Measurements from ENCODE around the gene PRKN.

GRCh38 chr6:161489626-161490306 lies 1237.8 kb downstream of the PRKN start:
- TF ChIP-seq GATA2 (IDR thresholded peaks at IDR 0.05; ENCODE audit: low read depth, low read length) (no peak), GATA3 (IDR thresholded peaks at IDR 0.05; ENCODE audit: low read depth, low read length) (no peak)
